Measurements from ENCODE around the gene AFF3.

The AFF3 gene

DNA sequence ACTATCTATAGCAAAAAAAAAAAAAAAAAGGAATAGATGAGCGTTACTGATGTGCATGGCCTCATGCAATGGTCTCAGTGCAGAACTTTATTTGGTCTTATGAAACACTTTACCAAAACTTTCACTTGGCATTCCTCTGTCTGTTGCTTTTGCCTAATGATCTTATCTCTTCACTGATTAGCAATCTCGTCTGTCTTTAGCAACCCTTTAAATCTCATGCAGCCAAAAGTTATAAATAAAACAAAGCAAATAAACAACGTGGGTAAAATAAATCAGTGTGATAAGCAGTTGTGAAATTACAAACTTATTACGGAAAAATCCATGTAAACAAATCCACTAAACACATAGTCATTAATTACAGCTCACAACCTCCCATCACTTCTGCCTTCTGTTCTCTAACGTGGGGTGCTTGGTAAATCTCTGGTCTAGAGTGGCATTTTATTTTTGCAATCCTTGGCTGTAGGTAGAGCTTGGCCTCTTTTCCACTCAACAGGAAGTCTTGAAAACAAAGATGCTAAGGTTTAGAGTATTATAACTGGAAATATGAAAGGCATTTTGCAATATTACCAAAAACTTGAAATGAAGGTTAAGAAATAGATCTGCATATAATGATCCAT lies 288.0 kb downstream of the AFF3 start:
- H3K4me3 ChIP-seq (ENCODE audit: severe bottlenecking) = no peak overlapping the region
- H3K27ac ChIP-seq (ENCODE audit: poor library complexity, severe bottlenecking) = no peak overlapping the region
- H3K9me3 ChIP-seq (ENCODE audit: severe bottlenecking) = no peaks in the 10 kb centered on the region
- no peaks in the 10 kb centered on the region for H3K4me1 ChIP-seq (ENCODE audit: insufficient read depth, poor library complexity, severe bottlenecking)
- no peaks in the 10 kb centered on the region for H3K27me3 ChIP-seq (ENCODE audit: insufficient read depth, poor library complexity, severe bottlenecking)
- DNase-seq (ENCODE audit: low spot score) (no peak), ATAC-seq (ENCODE audit: low read depth) (no peak)
- TF ChIP-seq CTCF (IDR thresholded peaks at IDR 0.05; ENCODE audit: poor library complexity, severe bottlenecking) = no peak
- H3K36me3 ChIP-seq (ENCODE audit: low read depth) = no peaks in the 10 kb centered on the region

GRCh38 chr2:99852956-99853355 lies 289.4 kb downstream of the AFF3 start:
- no peaks in the 10 kb centered on the region for H3K9me3 ChIP-seq (ENCODE audit: severe bottlenecking)
- no peak for TF ChIP-seq CTCF (IDR thresholded peaks at IDR 0.05; ENCODE audit: poor library complexity, severe bottlenecking)
- no peak for DNase-seq (ENCODE audit: low spot score)

DNA sequence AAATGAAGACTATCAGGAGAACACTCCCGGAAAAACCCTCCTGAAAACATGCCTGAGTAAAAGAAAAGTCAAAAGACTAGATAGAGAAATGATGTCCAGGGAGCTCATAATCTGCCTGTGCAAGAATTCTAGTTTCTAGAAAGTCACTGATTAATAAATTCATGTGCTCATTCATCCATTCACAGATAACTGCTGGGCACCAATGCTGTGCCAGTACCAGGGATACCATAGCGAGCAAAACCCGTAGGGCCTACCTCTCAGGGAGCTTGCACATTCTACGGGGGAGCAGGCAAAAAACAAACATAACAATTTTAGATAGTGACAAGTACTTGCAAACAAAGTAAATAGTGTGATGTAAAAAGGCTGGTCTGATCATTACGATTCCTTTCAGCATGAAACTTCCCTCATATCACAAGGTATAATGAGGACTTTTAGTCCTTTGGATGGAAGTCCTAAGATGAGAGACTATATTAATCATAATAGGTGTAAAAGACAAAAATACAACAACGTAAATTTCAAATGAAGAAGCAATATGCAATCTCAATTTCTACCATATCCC lies 289.9 kb downstream of the AFF3 start:
- Histone ChIP-seq H3K4me1 (ENCODE audit: insufficient read depth, poor library complexity, severe bottlenecking) (no peaks in the 10 kb centered on the region), H3K27me3 (ENCODE audit: insufficient read depth, poor library complexity, severe bottlenecking) (no peaks in the 10 kb centered on the region), H3K9me3 (ENCODE audit: severe bottlenecking) (no peaks in the 10 kb centered on the region), H3K4me3 (ENCODE audit: severe bottlenecking) (no peak overlapping the region), H3K27ac (ENCODE audit: poor library complexity, severe bottlenecking) (no peak overlapping the region), H3K36me3 (ENCODE audit: low read depth) (no peaks in the 10 kb centered on the region)
- no peak for TF ChIP-seq CTCF (IDR thresholded peaks at IDR 0.05; ENCODE audit: poor library complexity, severe bottlenecking)
- DNase-seq (ENCODE audit: low spot score) = no peak
- no peak for ATAC-seq (ENCODE audit: low read depth)

More at GRCh38 chr2:99852956-99853355, 289.4 kb downstream of the AFF3 start:
- Histone ChIP-seq H3K27me3 (ENCODE audit: insufficient read depth, poor library complexity, severe bottlenecking) (no peaks in the 10 kb centered on the region), H3K4me3 (ENCODE audit: severe bottlenecking) (no peak overlapping the region), H3K27ac (ENCODE audit: poor library complexity, severe bottlenecking) (no peak overlapping the region), H3K36me3 (ENCODE audit: low read depth) (no peaks in the 10 kb centered on the region), H3K4me1 (ENCODE audit: insufficient read depth, poor library complexity, severe bottlenecking) (no peaks in the 10 kb centered on the region)
- no peak for ATAC-seq (ENCODE audit: low read depth)

GRCh38 chr2:99851811-99852210 lies 290.6 kb downstream of the AFF3 start:
- H3K27me3 ChIP-seq (ENCODE audit: insufficient read depth, poor library complexity, severe bottlenecking) = no peaks in the 10 kb centered on the region

More at GRCh38 chr2:99851811-99852210, 290.6 kb downstream of the AFF3 start:
- no peaks in the 10 kb centered on the region for H3K4me1 ChIP-seq (ENCODE audit: insufficient read depth, poor library complexity, severe bottlenecking)
- no peaks in the 10 kb centered on the region for H3K9me3 ChIP-seq (ENCODE audit: severe bottlenecking)
- TF ChIP-seq CTCF (IDR thresholded peaks at IDR 0.05; ENCODE audit: poor library complexity, severe bottlenecking) = no peak
- ATAC-seq (ENCODE audit: low read depth) (no peak), DNase-seq (ENCODE audit: low spot score) (no peak)
- H3K36me3 ChIP-seq (ENCODE audit: low read depth) = no peaks in the 10 kb centered on the region
- H3K27ac ChIP-seq (ENCODE audit: poor library complexity, severe bottlenecking) = no peak overlapping the region
- no peak overlapping the region for H3K4me3 ChIP-seq (ENCODE audit: severe bottlenecking)

Data from RWPE2 (cell line).